G401 (cell line): ENCODE data around the gene TTC33. TPM values are rescaled to one million over a fixed set of nuclear protein-coding genes. Genes with fewer than 3 reads are reported as not detected.

ENCODE experiments used
- DNase-seq: peaks from one replicate; pipeline ENCODE4 v3.0.0-alpha.2; 2015; ENCODE audit warnings: low spot score
- in situ Hi-C: cut with HindIII; loops from 2 replicates; pipeline ENCODE4 v1.10.0; 2016; ENCODE audit warnings: low sequenced_read_pairs, mixed read lengths
- total RNA-seq: library from RNA; depleted of rRNA; stranded (reverse); fragments of >200 nt; shearing (Covaris generic); gene quantifications from 2 replicates; pipeline ENCODE4 v1.2.3, GENCODE V29; 2014

Gene TTC33
- total RNA-seq, 1 experiment from 2014 or later: 18.5 TPM

DNA sequence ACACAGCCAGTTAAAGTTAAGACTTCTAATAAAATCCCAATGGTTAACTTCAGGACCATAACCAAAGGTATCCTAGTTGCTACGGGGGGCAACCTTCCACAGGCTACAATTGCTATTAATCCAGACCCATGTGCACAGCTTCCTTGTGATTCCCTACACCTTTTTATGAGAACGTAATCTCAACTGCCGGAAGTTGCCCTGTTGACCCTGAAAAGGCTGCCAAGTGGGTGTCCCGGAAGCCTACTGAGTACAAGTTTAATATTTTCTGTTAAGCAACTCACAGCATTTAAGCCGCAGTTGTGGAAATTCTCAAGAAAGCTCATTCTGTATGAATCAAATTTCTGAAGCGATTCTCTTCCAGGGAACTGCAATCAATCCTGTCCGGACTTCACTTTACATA is 124.5 kb downstream of the TTC33 start:
- in situ Hi-C loops: no loop called here
- DNase-seq: no peak

DNA sequence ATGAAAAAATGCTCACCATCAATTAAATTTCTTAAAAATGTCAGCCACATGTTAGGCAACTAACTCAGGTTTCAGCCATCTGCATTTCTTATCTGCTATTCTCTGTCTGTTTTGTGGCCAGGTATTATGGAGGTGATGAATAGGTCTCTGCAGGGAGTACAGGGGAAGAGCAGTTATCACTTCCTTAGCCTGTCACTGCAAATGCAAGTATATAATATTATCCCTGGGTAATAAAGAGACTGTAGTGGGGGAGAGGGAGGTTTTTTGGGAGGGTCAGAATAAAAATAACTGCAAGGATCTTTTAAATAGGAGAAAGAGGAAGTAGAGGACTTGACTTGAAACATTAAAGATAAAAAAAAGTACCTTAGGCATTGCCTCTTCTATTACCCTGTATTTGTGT is 125.6 kb downstream of the TTC33 start:
- in situ Hi-C loops: no loop called here

DNA sequence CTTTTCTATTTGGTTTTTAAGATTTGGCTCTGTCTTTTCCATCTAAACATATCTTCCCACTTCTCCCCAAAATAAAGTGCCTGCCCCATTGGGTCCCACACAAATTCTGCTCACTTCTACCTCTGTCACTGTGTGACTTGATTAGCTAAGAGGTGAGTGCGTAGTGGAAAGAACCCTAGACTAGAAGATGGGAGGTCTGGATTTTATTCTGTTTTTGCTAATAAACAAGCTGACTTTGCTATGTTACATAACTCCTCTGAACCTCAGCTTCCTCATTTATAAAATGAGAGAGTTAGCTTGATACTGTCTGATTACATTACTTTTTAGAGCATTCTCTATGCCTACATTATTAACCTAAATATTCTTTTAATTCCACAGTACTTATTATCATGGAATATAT is 127.4 kb downstream of the TTC33 start:
- in situ Hi-C loops: no loop called here
- DNase-seq: no peak

More for the DNA sequence above, 125.6 kb downstream of the TTC33 start:
- DNase-seq: no peak

DNA sequence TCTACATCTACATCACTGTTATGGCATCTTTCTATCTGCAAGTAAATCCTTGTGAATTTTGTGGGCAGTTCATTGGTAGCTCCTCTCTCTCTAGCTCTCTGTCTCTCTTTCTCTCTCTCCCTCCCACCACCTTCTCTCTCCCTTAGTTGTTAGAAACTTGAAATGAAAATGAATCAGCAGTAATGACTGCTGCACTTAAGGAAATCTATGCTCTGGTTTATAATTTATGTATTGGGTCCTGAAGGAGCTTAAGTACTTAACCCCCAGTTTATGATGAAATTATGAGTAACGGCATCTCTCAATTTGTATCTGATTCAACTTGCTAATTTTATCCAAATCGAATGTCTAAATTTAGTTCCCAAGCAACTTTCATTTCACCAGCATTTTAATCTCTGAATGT is 128.1 kb downstream of the TTC33 start:
- in situ Hi-C loops: no loop called here
- DNase-seq: no peak

DNA sequence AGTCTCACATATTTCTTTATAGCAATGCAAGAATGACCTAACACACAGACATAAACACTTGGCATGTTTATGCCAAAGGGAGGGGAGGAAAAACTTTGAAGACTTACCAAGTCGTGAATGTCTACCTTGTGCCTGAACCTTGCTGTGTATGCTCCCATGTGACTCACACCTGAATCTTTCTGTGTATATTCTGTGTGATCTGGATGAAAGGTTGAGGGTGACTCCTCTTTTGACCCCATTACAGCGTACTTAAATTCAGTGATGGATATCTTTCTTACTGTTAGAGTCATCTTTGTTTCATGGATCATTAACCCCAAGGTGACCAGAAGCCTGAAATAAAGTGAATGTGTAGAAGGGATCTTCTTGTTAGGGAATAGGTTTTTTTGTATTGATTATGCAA is 129.0 kb downstream of the TTC33 start:
- in situ Hi-C loops: no loop called here

DNA sequence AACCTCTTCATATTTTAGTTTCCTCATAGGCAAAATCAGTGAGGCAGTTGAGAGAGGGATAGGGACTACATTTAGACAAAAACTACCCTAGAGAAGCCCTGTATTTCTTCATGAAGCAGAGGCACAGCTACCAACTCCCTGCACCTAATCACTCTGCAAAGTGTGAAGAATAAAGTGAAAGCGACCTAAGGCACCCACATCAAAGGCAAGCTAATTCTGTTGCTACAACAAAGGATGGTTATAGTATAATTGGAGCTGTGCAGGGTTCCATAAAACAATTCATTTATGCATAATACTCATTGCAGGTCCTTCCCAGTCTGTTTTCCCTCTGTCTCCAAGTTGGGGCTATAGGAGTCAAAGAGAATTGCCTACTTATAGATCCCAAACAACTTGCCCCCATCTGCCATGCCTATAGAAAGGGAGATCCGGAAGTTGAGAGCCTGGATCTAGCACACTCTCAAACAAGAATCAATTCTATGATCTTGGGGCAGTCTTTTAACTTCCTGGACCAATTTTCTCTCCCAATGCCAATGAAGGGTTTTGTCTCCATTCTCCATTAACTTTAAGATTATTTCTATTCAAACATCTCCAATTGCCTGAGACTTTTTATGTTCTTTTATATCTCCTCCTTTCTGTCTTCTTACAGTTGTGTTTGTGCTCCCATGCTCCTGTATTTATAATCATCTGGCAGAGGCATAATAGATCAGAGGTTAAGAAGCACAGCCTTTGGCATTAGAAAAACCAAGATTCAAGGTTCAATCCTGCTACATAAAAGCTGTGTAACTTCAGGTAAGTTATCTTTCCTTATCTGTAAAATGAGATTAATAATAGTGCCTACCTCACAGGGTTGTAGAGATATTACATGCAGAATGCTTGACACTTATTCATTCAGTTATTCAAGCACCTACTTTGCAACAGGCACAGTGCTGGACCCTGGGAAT is 132.0 kb downstream of the TTC33 start:
- DNase-seq: no peak
- in situ Hi-C loops: no loop called here

More for the DNA sequence above, 129.0 kb downstream of the TTC33 start:
- DNase-seq: no peak

DNA sequence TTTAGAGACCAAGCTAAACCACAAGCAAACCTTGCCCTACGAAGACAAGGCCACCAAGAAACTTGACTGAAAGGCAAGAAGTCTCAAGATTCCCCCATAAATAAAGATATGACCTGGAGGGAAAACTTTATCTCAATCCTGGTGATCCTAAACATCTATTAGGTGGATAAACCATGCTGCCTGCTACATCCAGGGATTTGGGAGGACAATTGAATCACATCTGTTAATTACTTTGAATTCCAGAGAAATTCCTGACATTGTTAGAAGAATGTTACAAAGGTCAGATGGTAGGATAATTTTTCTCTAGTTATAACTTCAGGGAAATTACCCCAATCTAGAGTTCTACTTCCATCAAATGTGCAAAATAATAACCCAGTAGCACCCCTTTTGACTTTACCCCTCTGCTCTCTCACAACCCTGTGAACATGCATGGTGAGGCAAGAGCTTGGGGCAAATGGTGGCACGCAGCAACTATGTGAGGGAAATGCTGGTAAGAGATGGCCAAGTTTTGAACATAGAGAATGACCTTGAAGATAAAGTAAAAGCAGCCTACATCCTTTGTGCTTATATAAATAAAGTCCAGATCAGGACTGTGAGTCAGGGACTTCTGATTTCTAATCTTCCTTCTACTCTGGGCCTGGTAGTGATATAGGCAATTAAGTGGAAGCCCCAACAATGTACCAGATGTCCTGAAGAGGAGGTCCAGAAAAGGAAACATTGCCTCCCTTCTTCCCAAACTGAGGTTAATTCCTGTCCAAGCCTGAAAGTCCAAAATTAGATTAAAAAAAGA is 133.1 kb downstream of the TTC33 start:
- DNase-seq: no peak
- in situ Hi-C loops: no loop called here

DNA sequence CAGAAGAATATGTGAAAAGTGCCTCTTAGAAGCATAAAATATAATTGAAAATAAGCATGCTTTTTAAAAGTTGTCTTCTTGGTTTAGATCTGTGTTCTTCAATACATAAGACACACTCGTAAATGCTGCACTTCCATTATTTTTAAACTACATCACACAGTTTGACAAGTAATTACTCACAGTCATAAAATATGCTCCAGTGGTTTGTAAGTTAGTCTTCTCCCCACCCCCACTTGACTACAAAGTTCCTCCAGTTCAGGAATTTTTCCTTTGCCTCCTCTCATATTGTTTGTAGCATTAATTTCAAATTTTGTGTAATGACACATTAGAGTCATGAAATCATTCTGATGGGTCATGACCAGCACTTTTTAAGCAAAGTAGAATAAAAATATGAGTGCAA is 136.3 kb downstream of the TTC33 start:
- no peak for DNase-seq
- in situ Hi-C loops: no loop called here

DNA sequence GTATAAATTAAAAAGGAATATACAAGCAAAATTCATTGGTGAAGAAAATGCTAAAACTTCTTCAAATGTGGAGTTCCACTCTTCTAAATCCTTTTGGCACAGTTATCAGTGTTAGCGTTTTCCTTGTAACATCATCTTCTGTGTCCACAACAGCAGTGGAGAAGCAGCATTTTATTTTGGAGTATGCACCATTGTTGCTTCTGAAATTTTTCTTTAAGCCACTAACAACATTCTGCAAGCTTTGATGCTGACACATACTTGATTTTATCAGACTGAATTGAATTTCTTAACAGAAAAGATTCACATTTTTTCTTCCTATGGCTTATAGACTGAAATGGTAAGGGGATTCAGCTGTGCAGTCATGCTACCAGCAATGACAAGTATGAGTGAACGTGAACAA is 136.8 kb downstream of the TTC33 start:
- in situ Hi-C loops: no loop called here
- DNase-seq: no peak

DNA sequence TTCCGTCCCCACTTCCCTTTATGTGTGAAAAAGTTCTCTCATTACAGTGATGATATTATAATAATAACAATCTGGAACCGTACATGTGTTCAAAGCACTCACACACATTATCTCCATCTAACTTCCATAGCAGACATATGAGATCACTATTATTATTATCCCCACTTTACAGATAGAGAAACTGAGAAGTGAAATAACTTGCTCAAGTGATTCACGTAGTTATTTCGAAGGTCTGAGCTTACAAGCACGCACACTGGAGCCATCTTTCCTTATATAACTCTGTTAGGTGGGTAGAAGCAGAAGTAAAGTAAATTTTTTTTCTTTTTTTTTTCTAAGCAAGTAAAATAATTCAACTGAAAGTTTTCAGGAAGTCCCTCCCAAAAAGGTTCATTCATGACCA is 139.0 kb downstream of the TTC33 start:
- in situ Hi-C loops: no loop called here
- DNase-seq: no peak

DNA sequence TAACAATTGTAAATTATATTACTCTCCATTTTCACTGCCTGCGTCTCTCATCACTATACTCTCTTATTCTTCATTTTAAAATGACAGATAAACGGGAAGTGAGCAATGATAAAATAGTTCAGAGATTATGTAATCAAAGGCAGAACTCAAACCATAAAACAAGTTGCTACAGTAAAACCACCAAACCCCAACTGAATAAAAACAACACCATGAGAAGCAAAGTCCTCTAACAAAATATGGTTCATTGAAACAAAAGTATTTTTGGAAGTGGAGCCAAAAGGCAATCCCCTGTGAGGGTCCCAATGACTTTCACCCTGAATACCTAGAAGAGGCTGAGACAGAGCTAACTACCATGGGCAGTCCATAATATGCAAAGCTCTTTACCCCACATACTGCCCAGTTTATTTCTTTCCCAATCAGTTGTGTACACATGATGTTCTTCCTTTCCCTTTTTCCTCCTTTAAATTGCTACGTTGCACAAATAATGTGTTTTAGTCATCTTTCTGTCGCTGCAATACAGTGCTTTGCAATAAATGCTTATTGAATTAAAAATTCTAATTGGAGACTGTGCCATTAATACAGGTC is 140.1 kb downstream of the TTC33 start:
- in situ Hi-C loops: no loop called here
- no peak for DNase-seq

DNA sequence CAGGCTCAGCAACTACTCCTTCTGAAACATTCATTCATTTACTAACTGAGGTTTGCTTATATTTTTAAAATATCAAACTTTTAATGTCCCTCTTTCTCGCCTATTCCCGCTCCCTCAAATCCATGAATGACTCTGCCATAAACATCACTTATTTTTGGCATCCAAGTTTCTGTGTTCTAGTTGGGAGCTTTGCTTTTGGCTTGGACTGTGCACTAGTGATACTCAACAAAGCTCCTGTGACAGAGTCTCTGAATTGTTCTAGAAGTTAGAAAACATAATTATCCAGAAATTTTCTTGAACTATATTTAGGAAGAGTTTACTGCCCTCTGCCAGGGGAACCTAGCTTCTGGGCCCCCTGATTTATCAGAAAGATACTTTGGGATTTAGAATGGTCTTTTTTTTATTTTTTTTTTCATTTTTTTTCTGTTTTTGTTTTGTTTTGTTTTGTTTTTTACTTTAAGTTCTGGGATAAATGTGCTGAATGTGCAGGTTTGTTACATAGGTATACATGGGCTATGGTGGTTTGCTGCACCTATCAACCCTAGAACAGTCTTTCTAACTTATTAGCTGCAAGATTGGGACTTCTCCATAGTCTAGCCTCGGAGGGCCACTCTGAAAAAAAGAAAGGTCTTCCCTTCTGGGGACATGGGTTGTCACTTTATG is 140.7 kb downstream of the TTC33 start:
- no peak for DNase-seq
- in situ Hi-C loops: no loop called here

DNA sequence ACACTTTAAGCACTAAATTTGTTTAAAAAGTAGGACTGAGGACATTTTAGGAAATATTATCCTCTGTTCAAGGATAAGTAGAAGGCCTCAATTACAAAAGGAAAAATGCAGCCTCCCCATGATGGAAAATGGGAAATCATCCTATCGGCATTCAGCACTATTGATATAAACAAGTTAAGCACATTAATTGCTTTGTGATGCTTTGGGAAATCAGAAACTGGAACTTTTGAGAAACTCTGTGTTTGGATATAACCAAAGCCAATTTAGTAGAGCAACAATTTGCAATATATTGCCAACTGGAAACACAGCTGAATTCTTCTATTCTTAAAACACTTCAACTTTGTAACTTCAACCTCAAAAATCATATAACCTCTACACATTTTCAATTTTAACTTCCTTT is 141.3 kb downstream of the TTC33 start:
- in situ Hi-C loops: no loop called here
- DNase-seq: no peak

DNA sequence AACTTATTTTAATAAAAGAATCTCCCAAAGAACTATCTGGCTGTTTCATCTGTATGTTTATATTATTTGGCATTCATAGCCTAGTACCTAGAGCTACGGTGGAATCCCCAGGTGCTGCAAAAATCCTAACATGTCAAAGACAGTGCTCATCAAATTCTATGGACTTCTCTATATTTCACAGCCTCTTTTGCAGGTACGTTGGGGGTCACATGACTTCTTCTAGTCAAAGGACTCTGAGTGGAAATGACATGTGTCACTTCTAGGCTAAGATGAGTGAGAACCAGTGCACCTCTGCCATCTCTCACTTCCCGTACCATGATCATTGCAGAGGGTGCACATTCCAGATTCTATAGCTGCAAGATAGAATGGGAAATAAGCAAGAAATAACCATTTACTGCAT is 148.6 kb downstream of the TTC33 start:
- no peak for DNase-seq
- in situ Hi-C loops: no loop called here

DNA sequence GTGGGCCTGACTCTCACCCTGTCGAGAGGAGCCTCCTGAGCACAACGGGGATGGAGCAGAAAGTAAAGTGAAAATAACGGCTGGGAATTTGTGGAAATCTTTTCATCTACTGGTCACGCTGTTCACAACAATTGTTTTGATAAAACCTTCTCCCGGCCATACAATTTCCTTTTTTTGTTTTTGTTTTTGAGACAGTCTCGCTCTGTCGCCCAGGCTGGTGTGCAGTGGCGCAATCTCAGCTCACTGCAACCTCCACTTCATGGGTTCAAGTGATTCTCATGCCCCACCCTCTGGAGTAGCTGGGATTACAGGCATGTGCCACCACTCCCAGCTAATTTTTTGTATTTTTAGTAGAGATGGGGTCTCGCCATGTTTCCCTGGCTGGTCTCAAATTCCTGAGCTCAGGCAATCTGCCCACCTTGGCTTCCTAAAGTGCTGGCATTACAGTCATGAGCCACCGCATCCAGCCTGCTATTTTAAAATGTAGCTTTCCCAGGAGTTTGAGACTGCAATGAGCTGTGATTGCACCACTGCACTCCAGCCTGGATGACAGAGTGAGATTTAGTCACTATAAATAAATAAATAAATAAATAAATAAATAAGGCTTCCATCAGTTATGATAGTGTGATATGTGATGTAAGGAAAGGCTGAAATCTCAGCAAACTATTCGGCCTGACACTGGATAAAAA is 149.5 kb downstream of the TTC33 start:
- DNase-seq: no peak
- in situ Hi-C loops: no loop called here

DNA sequence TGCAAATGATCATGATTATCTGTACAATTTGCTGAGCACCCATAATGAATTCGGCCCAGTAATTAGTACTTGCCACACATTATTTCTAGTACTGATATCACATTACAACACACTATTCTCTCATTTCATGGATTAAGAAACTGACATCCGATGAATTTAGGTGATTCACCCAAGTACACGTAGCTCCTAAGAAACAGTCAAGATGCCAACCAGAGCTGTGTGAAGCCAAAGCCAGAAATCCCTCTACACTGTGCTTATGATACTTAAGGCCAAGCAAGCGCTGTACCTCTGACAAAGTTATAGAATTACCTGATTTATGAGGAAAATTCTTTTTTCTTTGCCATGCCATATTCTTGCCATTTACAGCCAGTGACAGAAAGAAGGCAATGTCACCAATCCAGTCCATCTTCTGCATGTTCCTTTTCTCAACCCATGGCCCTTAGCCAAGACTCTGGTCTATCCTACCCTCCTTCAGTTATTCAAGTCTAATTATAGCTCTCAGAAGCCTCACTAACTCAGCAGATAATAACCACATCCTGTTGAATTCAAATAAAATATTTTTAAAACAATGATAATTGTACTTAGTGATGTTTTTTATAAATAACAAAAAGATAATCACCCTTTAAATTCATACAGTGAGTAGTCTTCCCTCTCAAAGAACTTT is 150.3 kb downstream of the TTC33 start:
- no peak for DNase-seq
- in situ Hi-C loops: no loop called here

DNA sequence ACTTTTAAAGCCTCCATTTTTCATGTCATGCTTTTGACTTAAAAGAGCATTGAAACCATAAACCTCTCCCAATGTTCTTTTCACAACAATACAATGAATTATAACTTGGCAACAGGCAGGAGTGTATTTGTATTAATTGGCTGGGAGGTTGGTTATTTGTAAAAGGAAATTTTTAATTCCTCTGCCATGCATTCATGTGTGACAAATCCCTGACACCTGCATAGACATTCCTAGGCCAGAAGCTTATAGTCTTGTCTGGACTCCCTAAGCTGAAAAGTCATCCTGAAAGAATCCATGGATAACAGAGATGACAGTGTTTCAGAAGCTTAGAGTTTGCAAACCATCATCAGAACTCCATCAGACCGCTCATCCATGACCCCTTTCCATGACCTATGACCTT is 152.4 kb downstream of the TTC33 start:
- in situ Hi-C loops: no loop called here
- no peak for DNase-seq

DNA sequence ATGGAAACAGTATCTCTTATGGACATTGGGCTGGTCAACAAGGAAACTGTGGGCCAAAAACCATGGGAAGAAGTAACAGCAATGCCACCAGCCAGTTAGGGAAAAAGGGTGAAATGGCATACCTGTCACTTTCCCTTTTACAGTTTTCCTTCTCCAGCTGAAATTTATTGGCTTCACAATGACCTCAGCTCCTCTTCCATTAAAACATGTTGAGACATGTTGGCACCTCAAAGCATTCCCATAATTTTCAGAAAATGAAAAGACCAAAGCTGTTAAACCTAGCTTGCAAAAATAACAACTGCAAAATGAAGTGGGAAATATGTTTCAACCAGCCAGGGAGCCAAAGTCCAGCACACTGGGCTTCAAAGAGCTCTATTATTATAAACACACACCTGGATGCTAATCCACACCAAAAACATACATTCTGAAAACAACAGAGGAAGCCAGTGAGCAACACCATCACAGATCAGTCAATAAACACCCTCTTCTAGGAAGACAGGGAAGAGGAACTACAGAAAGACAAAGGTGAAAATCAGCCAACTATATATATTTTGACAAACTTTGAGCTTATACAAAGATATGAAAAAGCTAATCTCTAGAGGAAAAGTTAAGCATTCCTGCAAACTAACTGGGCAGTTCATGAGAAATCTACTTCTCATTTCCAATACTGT is 154.4 kb downstream of the TTC33 start:
- in situ Hi-C loops: no loop called here
- DNase-seq: no peak
